AG04450 (cell line): ENCODE data around the gene HTR3E. TPM values are rescaled to one million over a fixed set of nuclear protein-coding genes. Genes with fewer than 3 reads are reported as not detected.

Experiments used
- CTCF ChIA-PET: fragments of 300-600, 350-600 bp; formaldehyde crosslinking; extraction: SDS; loops from one replicate; lab custom pipeline; 2022; ENCODE audit warnings: antibody characterized with exemption, inconsistent platforms; lab: Charles Lee
- POLR2A ChIA-PET: fragments of 350-600 bp; formaldehyde crosslinking; extraction: SDS; loops from one replicate; lab custom pipeline; 2021; ENCODE audit warnings: antibody characterized with exemption, inconsistent platforms; lab: Yijun Ruan, JAX
- DNase-seq: peaks from one replicate; pipeline ENCODE4 v3.0.0-alpha.2; 2011; ENCODE audit warnings: low read depth, low spot score
- H3K27ac ChIP-seq: one replicate; pipeline ENCODE4 v1.5.1; 2012; ENCODE audit warnings: low read depth, low read length, control low read depth
- H3K27me3 ChIP-seq: one replicate; pipeline ENCODE4 v1.6.0; 2012; ENCODE audit warnings: low read length; ENCODE audit not compliant: control insufficient read depth, insufficient read depth
- H3K4me3 ChIP-seq: 2 replicates; pipeline ENCODE4 v1.5.1; 2011; ENCODE audit warnings: mild to moderate bottlenecking, low read depth, low read length, control low read depth
- H3K9me3 ChIP-seq: 2 replicates; pipeline ENCODE4 v1.5.1; 2012; ENCODE audit warnings: low read length; ENCODE audit not compliant: control insufficient read depth, insufficient read depth
- polyA plus RNA-seq: library from polyadenylated mRNA; depleted of rRNA; stranded (reverse); fragments of >200 nt; gene quantifications from 2 replicates; pipeline ENCODE4 v1.2.3, GENCODE V29; 2011
- TF ChIP-seq, protein P1 (sequence below): IDR thresholded peaks from 2 replicates; pipeline ENCODE4 v1.5.1; 2011; ENCODE audit warnings: low read depth, low read length, control low read depth, inconsistent platforms

The HTR3E gene
- polyA plus RNA-seq, 1 experiment = not detected

GRCh38 chr3:184082034-184082433, 14.8 kb upstream of the HTR3E start:
- CTCF ChIA-PET = no interaction called here
- POLR2A ChIA-PET = no interaction called here

DNA sequence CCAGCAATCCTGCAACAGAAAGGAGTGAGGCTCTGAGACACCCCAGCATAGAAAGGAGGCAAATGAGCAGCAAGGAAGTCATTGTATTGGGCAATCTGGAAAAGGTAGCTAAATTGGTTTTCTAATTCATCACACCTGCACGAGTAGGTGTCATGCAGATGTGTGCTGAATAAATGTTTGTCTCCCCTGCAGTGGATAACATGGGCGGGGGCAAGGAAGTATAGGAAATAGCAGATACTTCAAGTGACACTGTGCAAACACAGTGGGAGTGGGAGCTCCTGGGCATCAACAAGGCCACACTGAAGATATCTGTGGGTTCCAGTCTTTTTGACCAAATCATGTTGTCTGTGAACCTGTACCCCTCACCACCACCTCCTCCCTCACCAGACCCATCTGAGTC, 14.4 kb upstream of the HTR3E start:
- CTCF ChIA-PET = no interaction called here
- no peak for DNase-seq
- H3K27me3 ChIP-seq = no peaks in the 10 kb centered on the region
- H3K27ac ChIP-seq = no peak overlapping the region
- H3K4me3 ChIP-seq = no peak overlapping the region
- POLR2A ChIA-PET = no interaction called here
- peaks cover 7% of the 10 kb centered on the region; the same call in 1 of the 2 replicates for H3K9me3 ChIP-seq
- TF ChIP-seq, protein P1, sequence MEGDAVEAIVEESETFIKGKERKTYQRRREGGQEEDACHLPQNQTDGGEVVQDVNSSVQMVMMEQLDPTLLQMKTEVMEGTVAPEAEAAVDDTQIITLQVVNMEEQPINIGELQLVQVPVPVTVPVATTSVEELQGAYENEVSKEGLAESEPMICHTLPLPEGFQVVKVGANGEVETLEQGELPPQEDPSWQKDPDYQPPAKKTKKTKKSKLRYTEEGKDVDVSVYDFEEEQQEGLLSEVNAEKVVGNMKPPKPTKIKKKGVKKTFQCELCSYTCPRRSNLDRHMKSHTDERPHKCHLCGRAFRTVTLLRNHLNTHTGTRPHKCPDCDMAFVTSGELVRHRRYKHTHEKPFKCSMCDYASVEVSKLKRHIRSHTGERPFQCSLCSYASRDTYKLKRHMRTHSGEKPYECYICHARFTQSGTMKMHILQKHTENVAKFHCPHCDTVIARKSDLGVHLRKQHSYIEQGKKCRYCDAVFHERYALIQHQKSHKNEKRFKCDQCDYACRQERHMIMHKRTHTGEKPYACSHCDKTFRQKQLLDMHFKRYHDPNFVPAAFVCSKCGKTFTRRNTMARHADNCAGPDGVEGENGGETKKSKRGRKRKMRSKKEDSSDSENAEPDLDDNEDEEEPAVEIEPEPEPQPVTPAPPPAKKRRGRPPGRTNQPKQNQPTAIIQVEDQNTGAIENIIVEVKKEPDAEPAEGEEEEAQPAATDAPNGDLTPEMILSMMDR = no peak

More at GRCh38 chr3:184082034-184082433, 14.8 kb upstream of the HTR3E start:
- Histone ChIP-seq H3K27ac (no peak overlapping the region), H3K9me3 (peaks cover 7% of the 10 kb centered on the region; the same call in 1 of the 2 replicates), H3K27me3 (no peaks in the 10 kb centered on the region), H3K4me3 (no peak overlapping the region)
- TF ChIP-seq, protein P1 = no peak
- DNase-seq = no peak

DNA sequence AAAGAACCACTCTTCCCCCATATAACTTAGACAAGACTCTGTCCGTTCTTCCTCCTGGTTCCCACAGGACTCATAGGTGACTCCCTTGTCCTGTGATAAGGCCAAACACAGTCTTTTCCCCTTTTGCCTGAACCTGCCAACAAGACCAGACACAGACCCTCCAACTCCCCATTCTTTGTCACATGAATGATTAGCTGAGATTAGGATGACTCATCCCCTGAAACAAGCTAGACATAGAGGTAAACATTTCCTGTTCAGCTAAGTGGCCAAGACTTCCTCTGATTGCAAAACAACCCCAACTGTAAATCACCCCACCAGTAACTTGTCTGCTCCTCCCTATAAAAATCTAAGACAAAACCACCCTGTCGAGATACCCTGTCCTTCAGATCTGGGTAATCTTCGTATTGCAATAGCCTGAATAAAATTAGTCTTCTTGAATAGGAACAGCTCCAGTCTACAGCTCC, 11.4 kb upstream of the HTR3E start:
- no peaks in the 10 kb centered on the region for H3K27me3 ChIP-seq
- ChIA-PET CTCF (no interaction called here), POLR2A (no interaction called here)
- H3K27ac ChIP-seq = no peak overlapping the region
- TF ChIP-seq, protein P1 = no peak
- H3K9me3 ChIP-seq = peaks cover 7% of the 10 kb centered on the region; the same call in 1 of the 2 replicates
- H3K4me3 ChIP-seq = no peak overlapping the region
- no peak for DNase-seq

DNA sequence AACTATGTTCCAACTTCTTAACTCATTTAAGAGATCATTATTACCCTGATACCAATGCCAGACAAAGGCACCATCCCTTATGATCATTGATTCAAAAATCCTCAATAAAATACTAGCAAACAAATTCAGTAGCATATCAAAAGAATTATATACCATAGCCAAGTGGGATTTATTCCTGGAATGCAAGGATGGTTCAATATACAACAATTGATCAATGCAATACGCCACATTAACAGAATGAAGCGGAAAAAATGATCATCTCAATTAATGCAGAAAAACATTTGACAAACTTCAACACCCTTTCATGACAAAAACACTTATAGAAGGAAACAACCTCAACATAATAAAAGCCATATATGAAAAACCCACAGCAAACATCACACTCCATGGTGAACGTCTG, 4.7 kb upstream of the HTR3E start:
- Histone ChIP-seq H3K4me3 (no peak overlapping the region), H3K27me3 (no peaks in the 10 kb centered on the region), H3K9me3 (peaks cover 5% of the 10 kb centered on the region), H3K27ac (no peak overlapping the region)
- TF ChIP-seq, protein P1 = no peak
- no peak for DNase-seq
- ChIA-PET POLR2A (no interaction called here), CTCF (no interaction called here)

DNA sequence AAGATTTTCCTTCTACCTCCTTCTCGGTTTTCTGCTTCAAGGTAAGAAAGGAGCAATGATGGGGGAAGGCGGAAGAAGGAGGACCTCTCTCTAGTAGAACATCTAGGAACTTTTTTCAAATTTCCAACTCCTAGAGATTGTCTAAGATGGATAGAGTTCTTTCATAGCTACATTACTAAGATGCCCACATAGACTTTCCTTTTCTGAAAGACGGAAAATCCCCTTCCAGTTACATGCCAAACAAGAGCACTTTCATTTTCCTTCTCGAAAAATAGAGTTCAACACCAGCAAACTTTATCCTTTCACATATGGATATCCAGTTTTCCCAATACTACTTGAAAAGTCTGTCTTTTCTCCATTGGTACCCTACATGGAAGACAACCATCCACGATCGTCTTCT, 692 bp downstream of the HTR3E start:
- TF ChIP-seq, protein P1 = no peak
- no peak overlapping the region for H3K27ac ChIP-seq
- ChIA-PET CTCF (no interaction called here), POLR2A (no interaction called here)
- no peak overlapping the region for H3K4me3 ChIP-seq
- H3K9me3 ChIP-seq = peaks cover 7% of the 10 kb centered on the region
- peaks cover 7% of the 10 kb centered on the region for H3K27me3 ChIP-seq
- DNase-seq = no peak
